T47D (cell line): ENCODE results near the gene HMGA1.
A peak's percentile ranks its signal among the peaks of the same experiment; 100 is the strongest.

Source experiments
- DNase-seq, 2 experiments: peaks; one replicate each; pipeline versions ENCODE4 v3.0.0 to v3.0.0-alpha.2; 2011 to 2012; ENCODE audit warnings: low read depth in 1 of 2, low spot score in 1 of 2
- JUND ChIP-seq: IDR thresholded peaks from 2 replicates; pipeline ENCODE4 v1.6.1; 2012; ENCODE audit warnings: low read depth
- in situ Hi-C: cut with HindIII; loops from 2 replicates; pipeline ENCODE4 v1.10.0; 2016; ENCODE audit warnings: low sequenced_read_pairs, low pct_unique_long_range_greater_than_20kb

The HMGA1 gene

GRCh38 chr6:34227761-34228421 lies 8.8 kb upstream of the HMGA1 start:
- no peak for DNase-seq
- in situ Hi-C loops = no loop called here
- TF ChIP-seq JUND = no peak

GRCh38 chr6:34229877-34230276 lies 6.8 kb upstream of the HMGA1 start:
- DNase-seq = no peak
- in situ Hi-C loops = no loop called here
- TF ChIP-seq JUND = no peak

GRCh38 chr6:34230653-34231371 lies 5.9 kb upstream of the HMGA1 start:
- in situ Hi-C loops = no loop called here
- TF ChIP-seq JUND = no peak
- no peak for DNase-seq

GRCh38 chr6:34231566-34232336 lies 4.9 kb upstream of the HMGA1 start:
- no peak for DNase-seq
- TF ChIP-seq JUND = no peak
- in situ Hi-C loops = no loop called here

- no peak for DNase-seq
- no peak for TF ChIP-seq JUND
- in situ Hi-C loops = no loop called here
Measured at GRCh38 chr6:34232901-34233300, 3.8 kb upstream of the HMGA1 start.

- no peak for DNase-seq
- in situ Hi-C loops = no loop called here
- TF ChIP-seq JUND = no peak
Measured at GRCh38 chr6:34233867-34234266, 2.8 kb upstream of the HMGA1 start.

- TF ChIP-seq JUND = no peak
- no peak for DNase-seq
- in situ Hi-C loops = no loop called here
Measured at GRCh38 chr6:34234667-34235306, 1.9 kb upstream of the HMGA1 start.

- no peak for TF ChIP-seq JUND
- no peak for DNase-seq
- in situ Hi-C loops = no loop called here
Measured at GRCh38 chr6:34235307-34236130, 1.2 kb upstream of the HMGA1 start.

- peak; percentile 46 to 78 for DNase-seq
- TF ChIP-seq JUND = no peak
- in situ Hi-C loops = no loop called here
Measured at GRCh38 chr6:34236131-34236442, 586 bp upstream of the HMGA1 start.

GRCh38 chr6:34237316-34237721 lies 646 bp downstream of the HMGA1 start:
- TF ChIP-seq JUND = no peak
- in situ Hi-C loops = no loop called here
- peak; percentile 53 to 54 for DNase-seq

GRCh38 chr6:34237722-34238584 lies 1.3 kb downstream of the HMGA1 start:
- TF ChIP-seq JUND = no peak
- DNase-seq = peak; percentile 50 to 56
- in situ Hi-C loops = no loop called here
